Activated CD8-positive, alpha-beta T cell treated with anti-CD3 and anti-CD28 coated beads for 36 hours (primary cell): ENCODE results near the gene SOS2. TPM values are rescaled to one million over a fixed set of nuclear protein-coding genes. Genes with fewer than 3 reads are reported as not detected.

Experiments
- ATAC-seq: fragments of 200-7000 bp; cut with Tn5 transposase; one replicate; pipeline ENCODE4 v1.10.0; 2021; ENCODE audit warnings: mild to moderate bottlenecking, moderate library complexity
- CTCF ChIA-PET: fragments of 350-600 bp; sonication (Branson Sonifier 250); formaldehyde crosslinking; loops from one replicate; lab custom pipeline; 2021; ENCODE audit warnings: antibody characterized with exemption; lab: Charles Lee
- POLR2A ChIA-PET: fragments of 350-600 bp; sonication (Branson Sonifier 250); formaldehyde crosslinking; loops from one replicate; lab custom pipeline; 2021; ENCODE audit warnings: antibody characterized with exemption; lab: Charles Lee
- DNase-seq: peaks from one replicate; pipeline ENCODE4 v3.0.0-alpha.2; 2020
- H3K27ac Mint-ChIP-seq: one replicate; pipeline ENCODE4 v1.8.0; 2021; ENCODE audit warnings: mild to moderate bottlenecking, mixed read lengths
- H3K27me3 Mint-ChIP-seq: one replicate; pipeline ENCODE4 v1.8.0; 2021; ENCODE audit warnings: mixed read lengths
- H3K36me3 Mint-ChIP-seq: one replicate; pipeline ENCODE4 v1.8.0; 2021; ENCODE audit warnings: low read depth, mixed read lengths
- H3K4me1 Mint-ChIP-seq: one replicate; pipeline ENCODE4 v1.8.0; 2021; ENCODE audit warnings: low read depth, mixed read lengths
- H3K4me3 Mint-ChIP-seq: one replicate; pipeline ENCODE4 v1.8.0; 2021; ENCODE audit warnings: mild to moderate bottlenecking, moderate library complexity, mixed read lengths
- H3K9me3 Mint-ChIP-seq: one replicate; pipeline ENCODE4 v1.8.0; 2021; ENCODE audit warnings: mixed read lengths
- CTCF ChIP-seq: fragments of 200-600 bp; IDR thresholded peaks from one replicate; pipeline ENCODE4 v1.8.0; 2022; ENCODE audit warnings: antibody characterized with exemption, mild to moderate bottlenecking
- intact Hi-C: fragments of 100-400 bp; cut with micrococcal nuclease; formaldehyde crosslinking; loops from one replicate; pipeline ENCODE4 v1.10.0; 2022
- total RNA-seq, 2 experiments: library from RNA; stranded (reverse); gene quantifications; one replicate each; pipeline ENCODE4 v1.2.3, GENCODE V29; 2021

Gene SOS2
- total RNA-seq, 2 experiments from 2014 or later, result 14.7 to 16.4 TPM

GRCh38 chr14:50262865-50263264 lies 31.5 kb upstream of the SOS2 start:
- H3K9me3 Mint-ChIP-seq, result no peaks in the 10 kb centered on the region
- no peaks in the 10 kb centered on the region for H3K27me3 Mint-ChIP-seq
- no peak overlapping the region for H3K4me3 Mint-ChIP-seq
- ChIA-PET POLR2A (no interaction called here), CTCF (interaction anchor here (0.9 kb wide), 1 partner anchor 117 kb away, joined by 4 read pairs; no protein-coding TSS in a partner anchor)
- H3K27ac Mint-ChIP-seq, result no peak overlapping the region
- ATAC-seq (no peak), DNase-seq (no peak)
- no peaks in the 10 kb centered on the region for H3K4me1 Mint-ChIP-seq
- intact Hi-C loops, result no loop called here
- H3K36me3 Mint-ChIP-seq, result peaks cover 3% of the 10 kb centered on the region
- TF ChIP-seq CTCF, result no peak

GRCh38 chr14:50260511-50260910 lies 29.1 kb upstream of the SOS2 start:
- TF ChIP-seq CTCF, result peak; percentile 47
- H3K27ac Mint-ChIP-seq, result no peak overlapping the region
- H3K36me3 Mint-ChIP-seq, result peaks cover 3% of the 10 kb centered on the region
- intact Hi-C loops, result no loop called here
- POLR2A ChIA-PET, result no interaction called here
- H3K9me3 Mint-ChIP-seq, result no peaks in the 10 kb centered on the region
- H3K4me3 Mint-ChIP-seq, result no peak overlapping the region
- no peaks in the 10 kb centered on the region for H3K27me3 Mint-ChIP-seq
- peak; percentile 28 for DNase-seq
- CTCF ChIA-PET, result interaction anchor here (0.6 to 2.1 kb wide), 7 partner anchors 9 to 409 kb away, joined by 3 to 5 read pairs (median 4); no protein-coding TSS in a partner anchor
- peak; percentile 51 for ATAC-seq
- H3K4me1 Mint-ChIP-seq, result no peaks in the 10 kb centered on the region

- ATAC-seq, result no peak
- no peak for TF ChIP-seq CTCF
- POLR2A ChIA-PET, result no interaction called here
- H3K27ac Mint-ChIP-seq, result no peak overlapping the region
- CTCF ChIA-PET, result interaction anchor here (0.6 to 2.1 kb wide), 7 partner anchors 9 to 408 kb away, joined by 3 to 5 read pairs (median 4); no protein-coding TSS in a partner anchor
- intact Hi-C loops, result no loop called here
- no peaks in the 10 kb centered on the region for H3K9me3 Mint-ChIP-seq
- H3K4me1 Mint-ChIP-seq, result no peaks in the 10 kb centered on the region
- DNase-seq, result no peak
- no peaks in the 10 kb centered on the region for H3K27me3 Mint-ChIP-seq
- H3K36me3 Mint-ChIP-seq, result peaks cover 3% of the 10 kb centered on the region
- no peak overlapping the region for H3K4me3 Mint-ChIP-seq
These were observed 28.7 kb upstream of the SOS2 start for GRCh38 chr14:50260072-50260471.

- peaks cover 12% of the 10 kb centered on the region for H3K36me3 Mint-ChIP-seq
- peaks cover 4% of the 10 kb centered on the region for H3K9me3 Mint-ChIP-seq
- H3K27ac Mint-ChIP-seq, result no peak overlapping the region
- ChIA-PET CTCF (no interaction called here), POLR2A (no interaction called here)
- intact Hi-C loops, result no loop called here
- no peak for ATAC-seq
- DNase-seq, result no peak
- no peak overlapping the region for H3K4me3 Mint-ChIP-seq
- no peaks in the 10 kb centered on the region for H3K4me1 Mint-ChIP-seq
- TF ChIP-seq CTCF, result no peak
- H3K27me3 Mint-ChIP-seq, result no peaks in the 10 kb centered on the region
These were observed 26.4 kb upstream of the SOS2 start for GRCh38 chr14:50257732-50258131.

- intact Hi-C loops, result no loop called here
These were observed 22.9 kb upstream of the SOS2 start for GRCh38 chr14:50254248-50254647.

More at GRCh38 chr14:50254248-50254647, 22.9 kb upstream of the SOS2 start:
- Mint-ChIP-seq H3K27ac (no peak overlapping the region), H3K9me3 (peaks cover 4% of the 10 kb centered on the region), H3K4me1 (no peaks in the 10 kb centered on the region), H3K4me3 (no peak overlapping the region), H3K27me3 (no peaks in the 10 kb centered on the region), H3K36me3 (peaks cover 30% of the 10 kb centered on the region)
- DNase-seq (no peak), ATAC-seq (no peak)
- TF ChIP-seq CTCF, result no peak
- ChIA-PET CTCF (no interaction called here), POLR2A (no interaction called here)
